Lung microvascular endothelial cell (primary cell): ENCODE data around the gene KCNQ1. TPM values are rescaled to one million over a fixed set of nuclear protein-coding genes. Genes with fewer than 3 reads are reported as not detected.

Source experiments
- DNase-seq, 2 donors: peaks; one replicate each; pipeline versions ENCODE4 v3.0.0 to v3.0.0-alpha.2; 2010; ENCODE audit warnings: low read depth in 2 of 2
- total RNA-seq: library from RNA; depleted of rRNA; stranded (reverse); fragments of >200 nt; gene quantifications from 2 replicates; pipeline ENCODE4 v1.2.1, GENCODE V29; 2014

Gene KCNQ1
- total RNA-seq, 1 donor from 2014 or later, result not detected

- no peak for DNase-seq
These were observed 284.0 kb downstream of the KCNQ1 start for GRCh38 chr11:2728663-2729332.

DNA sequence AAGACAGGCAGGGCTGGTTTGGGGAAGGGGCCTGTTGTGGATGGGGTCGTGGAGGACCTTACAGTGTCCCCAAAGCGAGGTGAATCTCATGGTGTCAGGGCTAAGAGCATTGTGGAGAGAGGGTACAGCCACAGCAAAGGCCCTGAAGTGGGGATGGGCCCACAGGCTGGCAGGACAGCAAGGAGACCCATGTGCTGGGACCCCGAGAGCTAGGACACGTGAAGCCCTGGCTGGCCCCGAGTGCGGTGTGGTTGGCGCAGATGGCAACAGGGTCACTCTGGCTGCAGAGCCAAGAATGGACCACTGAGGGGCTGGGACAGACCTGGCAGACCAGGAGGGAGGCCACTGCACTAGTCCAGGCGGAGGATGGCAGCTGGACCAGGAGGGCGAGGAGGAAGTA is 285.0 kb downstream of the KCNQ1 start:
- DNase-seq, result no peak

- no peak for DNase-seq
These were observed 285.7 kb downstream of the KCNQ1 start for GRCh38 chr11:2730272-2731129.

- DNase-seq, result no peak
These were observed 286.6 kb downstream of the KCNQ1 start for GRCh38 chr11:2731130-2732125.

DNA sequence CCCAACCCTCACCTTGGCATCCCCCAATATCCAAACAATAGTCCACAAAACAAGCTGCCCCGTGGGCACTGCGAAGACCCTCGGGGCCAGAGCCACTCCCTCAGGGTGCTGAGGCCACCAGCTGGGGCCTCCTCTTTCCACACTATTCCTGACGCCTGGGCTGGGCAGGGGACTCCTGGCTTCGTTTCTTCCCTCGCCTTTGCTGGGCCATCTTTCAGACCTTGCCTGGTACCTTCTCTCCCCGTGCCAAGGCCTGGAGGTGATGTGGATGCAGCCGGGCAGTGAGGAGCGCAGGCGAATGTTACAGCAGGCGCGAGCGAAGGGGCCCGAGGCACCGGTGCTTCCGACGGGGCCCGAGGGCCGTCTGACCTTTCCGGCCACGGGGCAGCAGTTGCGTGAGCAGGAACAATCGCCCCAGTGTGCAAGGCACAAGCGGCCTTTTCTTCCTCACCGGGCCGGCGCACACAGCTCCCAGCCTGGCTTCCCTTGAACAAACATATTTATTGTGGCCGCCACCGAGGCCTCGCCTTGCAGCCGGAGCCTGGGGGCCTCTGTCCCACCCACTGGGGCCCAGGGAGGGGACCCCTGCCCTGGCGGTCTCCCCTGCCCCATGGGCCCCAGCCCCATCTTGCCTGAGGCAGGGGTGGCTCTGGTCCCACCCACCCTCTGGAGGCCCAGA is 287.6 kb downstream of the KCNQ1 start:
- no peak for DNase-seq

DNA sequence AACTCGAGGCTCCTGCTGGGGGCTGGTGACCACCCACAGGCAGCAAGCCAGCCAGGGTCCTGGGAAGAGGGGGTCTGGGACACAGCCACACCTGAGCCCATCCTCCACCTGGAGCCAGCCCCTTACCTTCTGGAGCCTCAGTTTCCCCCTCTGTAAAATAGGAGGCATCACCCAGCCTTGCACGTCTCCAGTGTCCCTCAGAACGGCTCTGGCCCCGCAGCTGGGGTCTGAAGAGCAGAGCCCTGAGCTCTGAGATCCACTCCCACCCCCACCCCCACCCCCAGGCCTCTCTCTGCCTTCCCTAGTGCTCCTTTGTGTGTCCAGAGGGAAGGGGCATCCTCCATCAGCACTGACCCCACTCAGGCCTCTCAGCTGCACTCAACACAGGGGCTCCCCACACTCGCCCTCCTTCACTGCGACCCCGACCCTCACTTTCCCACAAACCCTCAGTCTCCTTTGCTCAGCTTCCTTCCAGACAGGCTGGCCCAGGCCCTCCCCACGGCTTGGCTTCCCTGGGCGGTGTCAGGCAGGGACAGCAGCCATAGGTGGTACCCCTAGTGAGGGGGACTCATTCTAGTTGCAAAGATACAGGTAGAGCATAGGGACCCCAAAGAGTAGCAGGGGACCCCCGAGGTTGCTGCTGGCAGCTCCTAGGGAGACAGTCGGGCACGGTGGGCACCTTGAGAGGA is 288.3 kb downstream of the KCNQ1 start:
- no peak for DNase-seq

GRCh38 chr11:2734181-2735052 is 289.6 kb downstream of the KCNQ1 start:
- no peak for DNase-seq

- DNase-seq, result no peak
These were observed 290.3 kb downstream of the KCNQ1 start for GRCh38 chr11:2735053-2735589.

GRCh38 chr11:2736577-2737225 is 291.9 kb downstream of the KCNQ1 start:
- DNase-seq, result no peak

DNA sequence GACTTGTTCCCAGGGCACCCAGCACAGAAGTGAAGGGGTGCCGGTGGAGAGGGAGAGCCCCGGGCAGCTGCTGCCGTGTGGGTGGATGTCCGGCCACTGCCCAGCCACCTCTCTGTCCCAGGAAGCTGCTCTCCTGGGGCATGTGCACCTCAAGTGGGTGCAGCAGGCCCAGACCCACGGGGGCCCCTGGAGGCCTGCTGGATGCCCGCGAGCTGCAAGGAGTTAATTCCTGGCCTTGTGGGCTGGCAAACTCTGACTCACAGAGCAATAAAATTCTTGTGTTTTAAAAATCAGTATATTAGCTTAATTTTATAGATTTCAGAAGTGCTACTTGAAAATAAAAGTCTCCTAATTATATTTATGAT is 292.4 kb downstream of the KCNQ1 start:
- no peak for DNase-seq

DNA sequence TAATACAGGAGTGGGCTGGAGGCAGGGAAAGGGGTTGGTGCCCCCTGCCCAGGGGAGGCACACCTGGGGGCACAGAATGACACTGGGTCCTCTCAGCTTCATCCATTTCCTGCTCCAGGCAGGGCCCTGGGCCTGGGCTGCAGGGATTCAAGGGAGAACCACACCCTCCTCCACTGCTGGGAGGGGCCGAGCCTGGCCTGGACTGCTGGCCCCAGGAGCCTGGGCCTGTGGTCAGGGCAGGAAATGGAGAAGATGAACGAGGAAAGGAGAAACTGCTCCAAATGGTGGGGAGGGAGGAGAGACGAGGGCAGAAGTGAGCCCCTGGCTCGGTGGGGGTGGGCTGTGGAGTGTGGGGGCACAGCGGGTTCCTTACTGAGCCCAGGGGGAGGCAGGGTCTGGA is 293.1 kb downstream of the KCNQ1 start:
- no peak for DNase-seq

GRCh38 chr11:2738551-2739431 is 294.0 kb downstream of the KCNQ1 start:
- DNase-seq, result no peak

DNA sequence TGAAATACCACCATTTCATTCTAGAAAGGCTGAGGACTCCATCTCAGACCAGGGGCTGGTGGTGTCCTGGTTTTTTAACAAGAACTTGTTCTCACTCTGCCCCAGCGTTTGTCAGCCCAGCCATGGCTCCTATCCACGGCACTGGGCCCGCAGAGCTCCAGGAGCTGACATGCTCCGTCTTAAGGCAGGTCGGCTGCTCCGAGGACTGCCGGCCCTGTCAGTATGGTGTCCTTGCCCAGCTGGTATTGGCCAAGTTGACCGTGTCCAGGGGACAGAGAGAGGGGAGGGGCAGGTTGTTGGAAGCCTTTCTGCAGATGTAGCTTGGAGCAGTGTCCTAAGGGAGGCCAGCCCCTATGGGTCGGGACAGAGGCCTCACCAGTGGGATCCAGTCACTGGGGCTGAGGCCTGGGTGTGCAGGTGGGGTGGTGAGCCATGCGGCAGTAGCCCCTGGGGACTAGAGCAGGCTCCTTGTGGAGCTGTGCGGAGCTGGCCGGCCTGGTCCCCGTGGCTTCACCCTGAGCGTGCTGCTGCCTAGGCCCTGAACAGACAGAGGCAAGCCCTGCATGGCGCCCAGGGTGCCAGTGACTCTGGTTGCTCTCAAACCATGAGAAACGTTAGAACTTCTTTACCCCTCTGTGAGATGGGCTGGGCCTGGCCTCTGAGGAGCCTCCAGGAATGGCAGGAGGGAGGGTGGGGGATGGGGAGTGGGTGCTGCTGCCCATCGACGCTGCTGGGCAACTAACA is 294.9 kb downstream of the KCNQ1 start:
- no peak for DNase-seq

DNA sequence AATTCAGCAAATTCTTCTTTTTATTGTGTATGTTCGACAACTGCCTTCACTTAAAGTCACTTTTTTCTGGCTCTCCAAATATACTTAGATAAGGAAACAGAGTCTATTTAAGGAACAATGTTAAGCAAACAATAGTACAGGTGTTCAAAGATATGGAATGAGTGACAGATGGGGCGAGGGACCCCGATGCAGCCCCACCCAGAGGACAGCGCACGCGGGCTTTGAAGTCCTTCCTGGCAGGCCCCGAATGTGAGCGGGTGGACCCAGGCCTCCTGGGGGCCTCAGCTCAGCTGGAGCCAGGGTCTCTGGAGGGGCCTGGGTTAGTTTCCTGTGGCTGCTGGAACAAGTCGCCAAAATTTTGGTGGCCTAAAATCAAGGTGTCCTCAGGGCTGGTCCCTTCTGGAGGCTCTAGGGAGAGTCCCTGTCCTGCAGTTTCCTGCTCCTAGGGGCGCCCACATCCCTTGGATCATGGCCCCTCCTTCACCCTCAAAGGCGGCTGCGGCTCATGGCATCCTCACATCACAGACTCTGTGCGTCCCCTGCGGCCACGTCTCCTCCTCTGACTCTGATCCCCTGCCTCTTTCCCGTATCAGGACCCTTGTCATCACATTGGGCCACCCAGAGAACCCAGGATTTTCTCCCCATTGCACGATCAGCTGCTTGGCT is 295.6 kb downstream of the KCNQ1 start:
- no peak for DNase-seq

DNA sequence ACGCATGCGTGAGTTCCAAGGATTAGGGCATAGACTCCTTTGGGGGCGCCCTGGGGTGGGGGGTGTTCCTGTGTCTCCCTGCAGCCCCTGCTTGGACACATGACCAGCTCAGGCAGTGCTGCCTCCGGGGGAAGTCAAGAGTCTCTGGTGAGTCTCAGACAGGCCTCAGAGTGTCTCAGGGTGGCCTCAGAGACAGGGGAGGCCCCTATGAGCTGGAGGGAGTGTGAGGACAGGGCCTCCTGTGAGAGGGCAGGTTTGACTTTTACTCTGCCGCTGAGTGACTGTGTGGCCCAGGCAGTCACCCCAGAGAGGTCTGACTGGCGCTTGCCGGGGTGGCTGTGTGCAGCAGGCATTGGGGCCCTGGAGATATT is 296.2 kb downstream of the KCNQ1 start:
- no peak for DNase-seq

DNA sequence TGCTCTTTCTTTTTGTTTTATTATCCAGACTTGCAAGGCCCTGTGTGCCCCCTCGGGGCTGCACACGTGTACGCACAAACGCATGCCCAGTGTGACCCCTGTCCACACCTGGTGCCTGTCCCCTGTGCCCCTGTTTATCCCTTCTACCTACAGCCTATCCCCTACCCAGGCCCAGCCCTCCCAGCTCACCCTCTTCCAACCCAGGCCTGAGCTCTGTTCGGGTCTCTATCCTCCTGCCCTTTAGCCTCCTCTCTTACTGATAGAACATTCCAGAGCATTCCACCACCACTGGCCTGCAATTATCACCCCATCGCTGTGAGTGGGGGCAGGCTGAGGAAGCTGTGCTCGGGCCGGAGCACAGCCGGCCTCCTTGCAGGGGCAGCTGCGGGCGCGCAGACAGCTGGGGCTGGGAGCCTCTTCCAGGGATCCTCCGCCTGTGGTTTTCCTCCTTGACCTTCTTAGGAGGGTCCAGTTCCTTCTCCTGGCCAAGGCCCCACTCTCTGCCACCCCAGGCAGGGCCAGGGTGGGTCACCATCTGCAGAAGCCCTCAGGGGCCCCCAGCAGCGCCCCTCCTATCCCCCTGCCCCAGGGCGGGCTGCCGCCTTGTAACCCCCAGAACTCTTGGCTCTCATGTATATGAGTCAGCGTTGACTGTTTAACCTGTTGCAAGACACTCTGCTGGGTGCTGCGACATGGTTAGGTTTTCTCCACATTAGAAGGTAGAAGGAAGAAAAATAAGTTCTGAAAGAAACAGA is 296.7 kb downstream of the KCNQ1 start:
- no peak for DNase-seq
